Stimulated activated CD8-positive, alpha-beta memory T cell treated with anti-CD3 and anti-CD28 coated beads, Interleukin-12 subunit alpha, Interleukin-12 subunit beta, amount 100 ng/mL, for 24 hours (primary cell): ENCODE data around the gene SNRNP27.

Experiments used
- DNase-seq: peaks from one replicate; pipeline ENCODE4 v3.0.0-alpha.2; 2020; ENCODE audit errors: extremely low read depth

Gene SNRNP27

DNA sequence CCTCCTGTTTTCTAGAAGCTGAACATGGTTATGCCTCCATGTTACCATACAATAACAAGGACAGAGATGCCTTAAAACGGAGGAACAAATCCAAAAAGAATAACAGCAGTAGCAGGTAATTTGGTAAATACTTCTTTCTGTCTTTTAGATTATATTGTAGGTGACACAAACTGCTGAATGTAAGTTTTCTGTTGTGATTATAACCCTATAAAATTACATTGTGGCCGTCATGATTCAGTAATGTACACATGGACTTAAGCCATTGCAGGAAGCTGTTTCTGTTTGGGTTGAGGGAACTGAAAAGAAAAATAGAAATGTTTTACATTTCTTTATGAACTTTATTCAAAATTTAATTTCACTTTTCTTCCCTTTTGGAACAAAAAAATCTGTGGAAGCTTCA lies 22.4 kb downstream of the SNRNP27 start:
- DNase-seq = no peak

DNA sequence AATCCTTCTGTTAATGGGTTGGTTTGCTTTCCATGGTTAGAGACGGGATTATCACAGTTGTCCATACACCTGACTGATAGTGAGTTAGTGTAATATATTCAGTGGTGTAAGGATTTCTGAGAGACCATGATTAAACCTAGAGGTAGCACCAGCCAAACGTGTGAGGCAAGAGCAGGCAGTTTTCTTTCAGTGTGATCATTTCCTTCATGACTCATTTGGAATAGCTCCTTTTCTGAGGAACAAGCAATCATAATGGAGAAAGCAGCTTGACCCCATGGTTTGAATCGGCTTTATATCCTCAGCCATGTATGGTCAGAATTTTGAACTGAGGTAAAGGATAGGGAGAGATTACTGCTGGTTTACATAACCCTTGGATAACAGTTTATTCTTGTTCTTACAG lies 24.1 kb downstream of the SNRNP27 start:
- no peak for DNase-seq

DNA sequence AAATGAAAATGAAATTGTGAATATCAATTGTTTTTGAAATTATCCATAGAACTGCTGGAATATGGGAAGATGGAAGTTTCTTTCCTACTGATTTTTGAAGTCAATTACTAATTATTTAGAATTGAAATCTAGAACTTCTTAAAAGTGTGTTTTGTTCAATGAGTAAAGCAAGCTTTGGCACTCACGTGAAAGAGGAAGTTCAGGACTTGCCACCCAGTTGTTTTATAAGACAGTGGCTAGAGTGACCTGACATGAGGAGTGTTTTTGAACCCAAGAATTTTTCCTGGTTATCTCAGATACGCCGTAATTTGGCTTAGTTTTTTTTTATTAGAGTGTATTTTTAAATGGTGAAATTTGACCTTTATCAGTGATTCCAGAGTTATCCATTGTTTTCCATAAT lies 24.6 kb downstream of the SNRNP27 start:
- no peak for DNase-seq

DNA sequence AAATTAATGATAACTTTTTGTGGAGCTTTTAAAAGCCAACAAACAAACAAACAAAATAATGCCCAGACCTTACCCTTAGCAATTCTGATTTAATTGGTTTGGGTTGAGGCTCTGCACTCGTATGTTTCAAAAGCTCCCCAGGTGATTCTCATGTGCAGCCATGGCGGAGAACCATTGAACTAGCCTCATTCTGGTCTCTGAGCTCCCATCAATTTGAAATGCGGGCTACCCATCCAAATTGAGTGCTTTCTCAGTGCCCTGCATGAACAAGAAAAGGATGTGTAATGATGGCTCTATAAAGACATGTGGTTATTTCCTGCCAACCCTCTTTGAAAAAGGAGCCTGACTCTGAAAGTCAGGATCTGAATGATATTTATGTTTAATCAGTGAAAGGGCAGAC lies 29.4 kb downstream of the SNRNP27 start:
- DNase-seq = no peak

DNA sequence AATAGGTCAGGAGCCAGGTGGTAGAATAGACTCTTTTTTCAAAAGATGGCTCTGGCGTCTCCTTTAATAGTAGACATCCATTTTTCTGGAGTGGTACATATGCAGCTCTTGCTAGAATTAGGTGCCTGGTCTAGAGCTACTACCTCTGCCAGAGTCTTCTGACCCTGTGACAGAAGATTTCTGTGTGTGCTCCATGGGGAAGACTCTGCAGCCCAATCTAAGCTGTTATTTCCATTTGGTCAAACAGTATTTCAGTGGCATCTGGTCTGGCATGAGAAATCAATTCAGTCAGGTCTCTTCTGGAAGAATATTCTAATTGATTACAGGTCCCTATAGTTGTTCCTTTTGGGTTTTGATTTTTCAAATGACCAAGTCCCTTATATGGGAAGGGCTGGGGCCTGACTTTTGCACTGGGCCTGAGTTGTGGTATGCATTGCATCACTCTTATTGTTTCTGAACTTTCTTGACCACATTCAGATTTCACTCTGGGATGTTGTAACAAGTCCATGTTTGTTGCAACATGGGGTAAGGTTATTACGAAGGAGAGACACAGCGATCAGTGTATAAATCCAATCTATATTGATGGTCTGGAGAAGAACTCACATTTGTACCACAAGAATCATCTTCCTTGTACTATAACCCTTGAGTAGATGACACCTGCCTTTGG lies 33.2 kb downstream of the SNRNP27 start:
- DNase-seq = no peak

- DNase-seq = no peak
These were observed 38.3 kb downstream of the SNRNP27 start for GRCh38 chr2:69931832-69932595.

DNA sequence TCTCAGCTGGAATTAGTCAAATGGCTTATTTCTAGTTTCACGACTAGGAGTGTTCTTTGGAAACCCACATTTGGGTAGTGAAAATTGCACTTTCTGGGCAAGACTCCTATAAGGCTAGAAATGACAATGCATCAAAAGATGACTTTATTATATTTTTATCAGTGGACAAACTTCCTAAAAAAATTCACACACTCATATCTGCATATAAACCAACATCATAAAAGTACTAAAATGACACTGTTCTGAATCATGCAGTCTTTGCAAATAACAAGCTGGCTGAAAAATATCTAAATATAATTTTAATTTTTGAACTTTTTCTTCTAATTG lies 38.8 kb downstream of the SNRNP27 start:
- no peak for DNase-seq

DNA sequence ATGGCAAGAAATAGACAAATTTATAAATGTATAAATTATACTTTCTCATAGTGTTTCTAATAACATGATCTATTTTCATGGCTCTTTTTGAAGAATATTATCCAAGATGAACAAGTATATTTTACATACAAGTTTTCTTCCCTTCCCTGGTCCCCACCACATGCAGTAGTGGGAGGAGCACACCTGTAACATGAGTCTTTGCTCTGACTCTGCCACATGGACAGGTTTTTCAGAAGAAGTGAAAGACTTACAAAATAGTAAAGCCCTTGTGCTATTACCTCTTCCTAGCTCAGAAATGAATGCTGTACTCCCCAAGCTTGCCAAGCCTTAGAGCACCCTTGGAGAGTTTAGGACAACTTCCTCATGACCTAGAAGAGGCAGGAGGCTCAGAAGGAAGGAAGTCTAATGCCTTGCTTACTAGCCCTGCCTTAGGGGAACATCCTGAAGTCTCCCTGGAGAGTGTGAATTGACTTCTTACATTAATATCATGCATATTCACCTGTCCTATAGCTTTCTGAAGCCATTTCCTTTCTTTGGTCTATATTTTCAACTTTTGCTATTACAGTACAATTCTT lies 39.6 kb downstream of the SNRNP27 start:
- no peak for DNase-seq

- no peak for DNase-seq
These were observed 40.3 kb downstream of the SNRNP27 start for GRCh38 chr2:69933839-69934613.

DNA sequence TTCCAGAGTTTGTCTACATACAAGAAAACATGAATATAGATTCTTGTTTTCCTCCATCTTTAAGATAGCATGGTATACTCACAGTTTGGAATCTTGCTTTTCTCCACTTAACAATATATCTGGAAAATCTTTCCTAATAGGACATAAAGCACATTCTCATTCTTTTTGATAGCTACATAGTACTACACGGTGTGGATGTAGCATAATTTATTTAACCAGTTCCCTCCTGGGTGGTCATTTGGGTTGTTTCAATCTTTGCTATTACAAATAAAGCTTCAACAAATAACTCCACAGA lies 40.8 kb downstream of the SNRNP27 start:
- no peak for DNase-seq

GRCh38 chr2:69935011-69935410 lies 41.3 kb downstream of the SNRNP27 start:
- DNase-seq = no peak

DNA sequence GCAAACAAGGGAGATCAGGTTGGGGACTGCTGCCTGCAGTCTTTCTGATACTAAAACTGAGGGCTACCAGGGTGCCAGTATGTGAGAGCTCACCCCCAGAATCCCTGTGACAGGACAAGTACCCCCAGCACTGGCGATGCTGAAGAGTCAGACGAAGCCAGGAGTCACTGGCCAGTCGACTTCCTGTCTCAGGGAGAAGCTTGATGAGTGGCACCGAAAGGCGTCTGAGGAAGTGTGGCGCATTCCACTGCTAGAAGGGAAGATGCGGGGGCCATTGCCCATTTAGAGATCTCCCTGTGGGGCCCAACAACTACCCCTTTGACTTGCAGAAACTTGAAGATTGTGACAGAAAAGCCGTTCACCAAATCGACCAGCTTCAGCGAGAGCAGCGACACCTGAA lies 43.1 kb downstream of the SNRNP27 start:
- no peak for DNase-seq

DNA sequence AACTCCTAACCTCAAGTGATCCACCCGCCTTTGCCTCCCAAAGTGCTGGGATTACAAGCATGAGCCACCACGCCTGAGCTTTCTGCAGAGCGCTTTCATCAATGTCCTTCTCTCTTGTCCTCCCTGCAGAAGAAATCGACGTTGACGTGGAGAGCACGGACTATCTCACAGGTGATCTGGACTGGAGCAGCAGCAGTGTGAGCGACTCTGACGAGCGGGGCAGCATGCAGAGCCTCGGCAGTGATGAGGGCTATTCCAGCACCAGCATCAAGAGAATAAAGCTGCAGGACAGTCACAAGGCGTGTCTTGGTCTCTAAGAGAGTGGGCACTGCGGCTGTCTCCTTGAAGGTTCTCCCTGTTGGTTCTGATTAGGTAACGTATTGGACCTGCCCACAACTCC lies 44.2 kb downstream of the SNRNP27 start:
- DNase-seq = no peak

DNA sequence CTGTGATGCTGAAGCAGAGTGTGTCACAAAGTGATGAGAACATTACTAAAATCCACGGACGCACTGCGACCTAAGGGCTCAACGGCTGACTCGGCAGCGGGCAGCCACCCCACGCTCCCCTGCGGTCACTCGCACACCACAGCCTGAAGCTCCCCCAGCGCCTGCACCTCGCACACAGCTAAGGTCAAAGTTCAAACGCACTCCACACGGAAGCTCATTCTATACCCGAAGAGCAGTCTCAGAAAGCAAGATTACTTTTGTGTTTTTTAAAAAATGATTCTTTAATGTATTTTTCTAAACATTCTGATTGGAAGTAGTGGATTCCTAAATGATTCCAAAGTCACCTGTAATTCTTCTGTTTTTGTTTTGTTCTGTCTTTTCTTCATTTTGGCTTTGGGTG lies 46.0 kb downstream of the SNRNP27 start:
- no peak for DNase-seq

DNA sequence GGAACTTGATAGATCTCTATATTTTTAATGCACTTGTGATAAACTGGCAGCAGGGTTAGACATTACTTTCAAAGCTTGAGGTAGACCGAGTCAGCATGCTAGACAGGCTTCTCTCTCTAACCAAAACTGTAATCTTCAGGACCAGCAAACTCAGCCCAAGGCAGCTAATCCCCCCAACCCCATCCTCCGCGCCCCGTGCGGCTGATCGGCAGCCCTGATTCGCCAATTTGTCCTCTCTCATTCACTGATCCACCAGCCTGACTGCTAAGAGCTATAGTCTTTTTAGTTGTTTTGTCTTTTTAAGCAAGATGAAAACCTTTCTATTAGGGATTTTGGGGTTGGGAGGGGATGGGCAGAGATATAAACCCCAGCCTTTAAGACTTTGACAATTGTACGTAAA lies 46.9 kb downstream of the SNRNP27 start:
- DNase-seq = no peak

DNA sequence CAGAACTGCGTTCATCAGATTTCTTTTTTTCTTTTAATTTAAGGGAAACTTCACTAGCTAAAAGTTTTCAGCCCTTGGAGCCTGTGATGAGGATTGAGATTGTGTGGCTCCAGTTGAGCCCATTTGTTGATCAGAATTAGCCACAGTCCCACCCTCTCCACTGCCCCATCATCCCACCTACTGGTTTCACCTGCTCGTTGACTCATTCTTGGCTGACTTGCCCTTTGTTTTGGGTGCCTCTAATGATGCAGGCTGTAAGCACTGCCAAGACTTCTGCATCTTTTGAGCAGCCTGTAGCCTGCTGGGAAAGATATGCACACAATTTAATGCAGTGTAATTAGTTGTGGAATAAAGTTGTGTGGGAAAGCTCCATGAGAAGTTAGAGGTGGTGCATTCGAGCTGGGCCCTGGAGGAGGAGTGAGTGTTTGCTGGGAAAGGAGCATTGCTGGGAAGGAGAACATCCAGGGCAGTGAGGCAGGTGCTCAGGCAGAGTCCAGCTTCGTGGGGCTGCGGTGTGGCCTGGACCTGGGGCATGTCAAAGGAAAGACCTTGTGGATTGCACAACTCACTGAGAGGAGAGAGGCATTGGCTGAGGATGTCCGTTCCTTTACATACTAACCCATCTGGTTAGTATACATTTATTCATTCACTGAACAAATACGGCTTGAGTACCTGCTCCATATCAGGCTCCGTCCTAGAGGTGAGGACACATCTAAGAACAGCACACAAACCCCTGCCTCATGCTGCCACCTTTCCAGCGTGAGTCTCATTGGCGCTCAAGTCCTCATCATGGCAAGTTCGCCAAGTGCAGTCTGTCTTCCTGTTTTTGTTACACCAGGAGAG lies 49.5 kb downstream of the SNRNP27 start:
- DNase-seq = no peak

DNA sequence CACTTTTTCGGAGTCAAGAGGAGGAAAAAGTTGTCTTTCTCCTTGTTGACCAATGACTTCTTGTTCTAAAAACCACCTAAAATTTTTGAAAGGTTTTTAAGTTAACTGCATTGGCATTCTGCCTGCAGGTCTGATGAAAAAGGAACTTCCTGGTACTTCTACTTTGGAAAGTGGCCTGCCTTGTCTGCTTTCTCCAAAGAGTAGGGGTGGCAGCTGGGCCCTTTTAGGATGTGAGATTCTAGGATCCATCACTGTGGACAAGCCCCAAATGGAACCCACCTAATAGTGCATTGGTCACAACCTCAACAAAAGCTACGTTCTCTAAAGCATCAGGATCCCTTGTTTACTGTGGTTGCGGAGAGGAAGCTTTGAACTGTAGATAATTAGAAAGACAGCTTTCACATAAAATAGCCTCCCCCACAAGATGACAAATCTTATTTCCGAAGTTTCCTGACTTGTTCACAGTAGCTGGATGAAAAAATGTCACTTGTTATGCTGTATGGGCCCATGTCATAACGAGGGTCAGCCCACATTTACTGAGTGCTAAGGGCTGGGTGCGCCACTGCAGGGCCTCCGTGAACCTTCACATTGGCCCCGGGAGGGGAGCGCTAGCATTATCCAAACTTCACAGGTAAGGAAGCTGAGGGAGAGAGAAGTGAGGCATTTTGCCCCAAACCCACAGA lies 50.2 kb downstream of the SNRNP27 start:
- no peak for DNase-seq

- no peak for DNase-seq
These were observed 51.0 kb downstream of the SNRNP27 start for GRCh38 chr2:69944756-69945155.

DNA sequence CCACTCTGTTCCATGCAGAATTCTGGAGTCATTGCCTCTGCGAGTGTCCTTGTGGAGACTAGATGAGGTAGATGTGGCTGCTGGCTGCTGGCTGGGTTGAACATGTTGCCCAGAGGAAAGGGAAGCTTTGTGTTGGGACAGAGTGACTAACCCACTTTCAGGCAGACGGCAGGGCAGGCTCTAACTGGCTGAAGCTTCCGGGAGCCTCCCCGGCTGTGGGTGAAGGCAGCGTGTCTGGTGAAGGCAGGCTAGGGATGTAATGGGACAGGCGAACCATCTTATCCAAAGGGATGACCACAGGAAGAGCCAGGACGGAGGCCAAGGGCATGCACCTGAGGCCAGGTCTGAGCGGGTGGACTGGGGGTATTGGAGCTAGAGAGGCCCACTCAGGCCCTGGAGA lies 51.7 kb downstream of the SNRNP27 start:
- DNase-seq = no peak

DNA sequence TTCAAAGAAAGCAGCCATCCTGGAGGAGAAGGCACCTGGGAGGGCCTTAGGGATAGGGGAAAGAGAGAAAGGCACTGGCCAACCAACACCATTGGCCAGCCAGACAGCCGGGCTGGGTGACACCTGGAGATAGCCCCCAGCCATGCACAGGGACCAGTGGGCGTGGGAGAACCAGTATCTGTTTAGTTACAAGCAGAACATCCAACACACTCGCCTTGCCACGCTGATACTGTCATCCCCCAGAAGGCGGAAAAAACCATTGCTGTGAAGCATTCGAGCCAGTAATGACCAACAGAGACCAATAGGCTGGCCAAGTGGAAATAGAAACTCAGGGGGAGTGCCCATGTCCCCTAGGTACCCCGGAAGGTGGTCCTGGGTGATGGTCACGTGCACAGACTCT lies 52.2 kb downstream of the SNRNP27 start:
- DNase-seq = no peak
